IgD-negative memory B cell (primary cell): ENCODE measurements around the gene NEDD4L. TPM values are rescaled to one million over a fixed set of nuclear protein-coding genes. Genes with fewer than 3 reads are reported as not detected.
"Not testable (repeated sequence)": the region's sequence is repeated elsewhere in the genome, so short reads cannot be mapped to it uniquely, and the experiment has no call there.

ENCODE experiments used
- H3K27ac Mint-ChIP-seq, 3 donors: one replicate each; pipeline ENCODE4 v1.8.0; 2020 to 2022; ENCODE audit warnings: mild to moderate bottlenecking in 3 of 3, mixed read lengths in 3 of 3, moderate library complexity in 1 of 3
- H3K27me3 Mint-ChIP-seq: one replicate; pipeline ENCODE4 v1.8.0; 2021; ENCODE audit warnings: mixed read lengths
- H3K36me3 Mint-ChIP-seq: one replicate; pipeline ENCODE4 v1.8.0; 2020; ENCODE audit warnings: mild to moderate bottlenecking, mixed read lengths
- H3K4me1 Mint-ChIP-seq, 3 donors: one replicate each; pipeline ENCODE4 v1.8.0; 2020 to 2022; ENCODE audit warnings: mixed read lengths in 3 of 3, mild to moderate bottlenecking in 1 of 3
- H3K4me3 Mint-ChIP-seq, 4 donors: one replicate each; pipeline ENCODE4 v1.8.0; 2020 to 2022; ENCODE audit warnings: mild to moderate bottlenecking in 4 of 4, mixed read lengths in 4 of 4, moderate library complexity in 3 of 4
- H3K9me3 Mint-ChIP-seq, 3 donors: one replicate each; pipeline ENCODE4 v1.8.0; 2020 to 2021; ENCODE audit warnings: mixed read lengths in 3 of 3, mild to moderate bottlenecking in 1 of 3
- polyA plus RNA-seq: library from polyadenylated mRNA; unstranded; fragments of 300-500 nt; fragmentation: Illumina TruSeq; gene quantifications from one replicate; pipeline ENCODE4 v1.2.3, GENCODE V29; 2021

The NEDD4L gene
- polyA plus RNA-seq, 1 donor from 2014 or later: 9.6 TPM

DNA sequence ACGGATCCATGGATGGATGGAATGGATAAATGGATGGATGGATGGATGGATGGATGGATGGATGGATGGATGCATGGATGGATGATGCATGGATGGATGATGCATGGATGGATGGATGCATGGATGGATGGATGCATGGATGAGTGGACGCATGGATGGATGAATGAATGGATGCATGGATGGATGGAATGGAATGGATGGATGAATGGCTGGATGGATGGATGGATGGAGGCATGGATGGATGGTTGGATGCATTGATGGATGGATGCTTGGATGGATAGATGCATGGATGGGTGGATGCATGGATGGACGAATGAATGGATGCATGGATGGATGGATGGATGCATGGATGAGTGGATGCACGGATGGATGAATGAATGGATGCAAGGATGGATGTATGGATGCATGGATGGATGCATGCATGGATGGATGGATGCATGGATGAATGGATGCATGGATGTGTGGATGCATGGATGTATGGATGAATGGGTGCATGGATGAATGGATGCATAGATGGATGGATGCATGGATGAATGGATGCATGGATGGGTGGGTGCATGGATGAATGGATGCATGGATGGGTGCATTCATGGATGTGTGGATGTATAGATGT is 375.7 kb downstream of the NEDD4L start:
- Mint-ChIP-seq H3K4me1 (no peaks in the 10 kb centered on the region), H3K27ac (no peak overlapping the region), H3K4me3 (peak overlapping the region in 1 of 4 donors; percentile 6), H3K27me3 (peaks cover 11% of the 10 kb centered on the region), H3K9me3 (peaks cover 0 to 2% (median 0%) of the 10 kb centered on the region in 3 donors), H3K36me3 (peaks cover 4% of the 10 kb centered on the region)

GRCh38 chr18:58426611-58427010 is 382.6 kb downstream of the NEDD4L start:
- H3K4me3 Mint-ChIP-seq: no peak overlapping the region
- no peaks in the 10 kb centered on the region for H3K4me1 Mint-ChIP-seq
- H3K36me3 Mint-ChIP-seq: no peaks in the 10 kb centered on the region
- H3K27ac Mint-ChIP-seq: peak overlapping the region in 1 of 3 donors; percentile 8
- H3K27me3 Mint-ChIP-seq: peaks cover 8% of the 10 kb centered on the region
- no peaks in the 10 kb centered on the region for H3K9me3 Mint-ChIP-seq

- no peak overlapping the region for H3K27ac Mint-ChIP-seq
- no peaks in the 10 kb centered on the region for H3K4me1 Mint-ChIP-seq
- no peaks in the 10 kb centered on the region for H3K9me3 Mint-ChIP-seq
- H3K27me3 Mint-ChIP-seq: peaks cover 5% of the 10 kb centered on the region
- H3K4me3 Mint-ChIP-seq: no peak overlapping the region
- no peaks in the 10 kb centered on the region for H3K36me3 Mint-ChIP-seq
Measured at GRCh38 chr18:58427321-58427720, 383.3 kb downstream of the NEDD4L start.

GRCh38 chr18:58429442-58429841 is 385.4 kb downstream of the NEDD4L start:
- Mint-ChIP-seq H3K4me1 (no peaks in the 10 kb centered on the region), H3K4me3 (no peak overlapping the region), H3K36me3 (no peaks in the 10 kb centered on the region)

DNA sequence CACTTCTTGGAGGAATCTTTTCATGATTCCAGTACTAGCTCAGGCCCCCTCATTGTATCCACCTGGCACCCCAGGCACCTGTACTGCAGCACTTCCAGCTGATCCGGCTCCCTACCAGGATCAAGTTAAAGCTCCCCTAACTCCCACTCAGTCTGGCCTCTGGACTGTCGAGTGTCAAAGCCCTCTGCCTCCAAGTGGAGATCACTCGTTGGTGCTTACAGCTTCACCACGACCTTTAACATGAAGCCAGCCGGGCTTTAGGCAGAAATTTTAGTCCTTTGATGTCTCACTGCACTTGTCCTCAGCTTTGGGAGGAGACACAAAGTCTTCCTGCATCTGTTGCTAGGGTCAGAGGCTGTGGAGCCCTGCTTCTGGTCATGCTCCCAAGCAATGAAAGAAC is 387.2 kb downstream of the NEDD4L start:
- no peaks in the 10 kb centered on the region for H3K27me3 Mint-ChIP-seq
- H3K36me3 Mint-ChIP-seq: no peaks in the 10 kb centered on the region
- peak overlapping the region in 1 of 4 donors; percentile 25 for H3K4me3 Mint-ChIP-seq
- no peaks in the 10 kb centered on the region for H3K4me1 Mint-ChIP-seq
- no peaks in the 10 kb centered on the region for H3K9me3 Mint-ChIP-seq
- H3K27ac Mint-ChIP-seq: no peak overlapping the region

More at GRCh38 chr18:58429442-58429841, 385.4 kb downstream of the NEDD4L start:
- no peaks in the 10 kb centered on the region for H3K27me3 Mint-ChIP-seq
- H3K9me3 Mint-ChIP-seq: no peaks in the 10 kb centered on the region
- no peak overlapping the region for H3K27ac Mint-ChIP-seq

DNA sequence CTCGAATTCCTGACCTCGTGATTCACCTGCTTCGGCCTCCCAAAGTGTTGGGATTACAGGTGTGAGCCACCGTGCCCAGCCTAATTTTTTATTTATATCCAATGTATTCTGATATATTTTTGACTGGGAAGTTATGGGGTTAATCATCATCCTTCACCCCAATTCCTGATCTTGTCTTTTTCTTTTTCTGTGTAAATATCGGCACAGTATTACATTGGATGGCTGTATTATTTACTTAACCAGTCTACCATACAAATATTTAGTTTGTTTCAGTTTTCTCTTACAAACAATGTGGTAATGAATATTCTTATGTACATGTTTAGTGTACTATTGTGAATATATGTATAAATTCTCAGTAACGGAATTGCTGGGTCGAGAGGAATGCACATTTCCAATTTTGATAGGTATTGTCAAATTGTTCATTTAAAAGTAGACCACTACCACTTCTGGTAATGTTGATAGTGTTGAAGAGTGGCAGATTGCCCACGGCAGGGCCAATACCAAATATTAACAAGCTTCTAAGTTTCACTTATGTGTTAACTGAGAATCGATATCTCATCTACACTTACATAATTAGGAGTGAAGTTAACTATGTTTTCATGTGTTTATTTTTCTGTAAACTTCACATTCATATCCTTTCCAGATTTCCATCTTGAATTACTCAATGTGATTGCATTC is 388.2 kb downstream of the NEDD4L start:
- H3K36me3 Mint-ChIP-seq: no peaks in the 10 kb centered on the region
- no peak overlapping the region for H3K4me3 Mint-ChIP-seq
- H3K4me1 Mint-ChIP-seq: no peaks in the 10 kb centered on the region
- no peaks in the 10 kb centered on the region for H3K27me3 Mint-ChIP-seq
- no peak overlapping the region for H3K27ac Mint-ChIP-seq
- H3K9me3 Mint-ChIP-seq: no peaks in the 10 kb centered on the region

GRCh38 chr18:58435221-58436005 is 391.4 kb downstream of the NEDD4L start:
- not testable (repeated sequence) for H3K9me3 Mint-ChIP-seq, H3K4me3 Mint-ChIP-seq, H3K36me3 Mint-ChIP-seq, H3K27me3 Mint-ChIP-seq
- Mint-ChIP-seq H3K4me1 (peaks cover 6 to 11% (median 9%) of the 10 kb centered on the region in 3 donors), H3K27ac (peak overlapping the region in 1 of 3 donors; percentile 27)

DNA sequence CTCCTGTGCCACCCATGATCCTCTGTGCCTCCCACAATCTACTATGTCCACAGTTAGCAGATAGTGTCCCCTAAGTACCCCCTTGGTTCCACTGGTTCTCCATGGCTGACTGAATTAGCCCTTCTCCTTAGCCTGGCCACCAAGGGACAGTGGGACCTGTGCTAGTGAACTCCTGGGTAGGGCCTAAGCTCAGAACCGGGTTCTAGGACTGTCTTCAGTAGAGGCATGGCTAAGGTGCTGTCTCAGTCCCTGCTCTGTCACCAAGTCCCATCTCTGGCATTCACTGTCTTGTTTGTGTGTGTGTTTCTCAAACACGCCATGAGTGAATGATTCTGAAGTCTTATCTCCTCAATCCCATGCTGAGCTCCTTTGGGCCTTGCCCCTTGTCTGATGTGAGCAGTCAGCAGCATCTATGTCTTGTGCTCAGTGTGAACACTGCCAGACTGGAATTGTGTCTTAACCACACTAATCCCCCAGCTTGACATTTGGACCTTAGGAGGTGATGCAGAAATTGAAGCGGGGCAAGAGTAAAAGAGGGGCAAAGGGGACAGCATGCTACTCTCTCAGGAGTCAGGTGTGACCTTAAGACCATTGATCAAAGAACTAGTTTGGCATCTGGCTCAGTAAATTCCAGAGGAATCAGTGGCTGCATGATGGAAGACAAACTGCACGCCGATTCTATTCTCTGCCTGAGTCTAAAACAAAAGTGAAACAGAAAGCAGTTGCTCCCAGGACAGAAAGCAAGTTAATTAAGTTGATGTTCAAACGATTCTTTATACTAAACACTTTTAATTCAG is 394.3 kb downstream of the NEDD4L start:
- no peaks in the 10 kb centered on the region for H3K27me3 Mint-ChIP-seq
- peaks cover 1% of the 10 kb centered on the region for H3K36me3 Mint-ChIP-seq
- peak overlapping the region; percentile 3 to 88 (median 80) for H3K4me3 Mint-ChIP-seq
- H3K9me3 Mint-ChIP-seq: no peaks in the 10 kb centered on the region
- H3K27ac Mint-ChIP-seq: peak overlapping the region in 1 of 3 donors; percentile 63
- peaks cover 6 to 11% (median 9%) of the 10 kb centered on the region in 3 donors for H3K4me1 Mint-ChIP-seq

DNA sequence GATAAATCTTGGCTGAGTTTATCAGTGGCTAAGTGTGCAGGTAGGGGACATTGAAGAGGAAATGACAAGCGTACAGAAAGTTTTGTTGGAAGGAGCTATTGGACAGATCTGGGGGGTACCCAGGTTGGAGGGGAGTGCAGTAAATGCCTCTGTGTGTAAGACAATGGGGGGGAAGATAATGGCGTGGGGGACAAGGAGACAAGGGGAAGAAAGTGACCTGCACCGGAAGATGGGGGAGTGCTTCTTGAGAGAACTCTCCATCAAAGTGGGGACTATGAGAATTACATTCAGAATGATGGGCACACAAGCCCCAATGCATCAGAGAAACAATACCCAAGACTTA is 394.9 kb downstream of the NEDD4L start:
- H3K4me3 Mint-ChIP-seq: peak overlapping the region; percentile 3 to 88 (median 80)
- H3K9me3 Mint-ChIP-seq: no peaks in the 10 kb centered on the region
- no peaks in the 10 kb centered on the region for H3K27me3 Mint-ChIP-seq
- peaks cover 1% of the 10 kb centered on the region for H3K36me3 Mint-ChIP-seq
- H3K27ac Mint-ChIP-seq: peak overlapping the region in 1 of 3 donors; percentile 63
- peaks cover 6 to 11% (median 9%) of the 10 kb centered on the region in 3 donors for H3K4me1 Mint-ChIP-seq

GRCh38 chr18:58443671-58444070 is 399.6 kb downstream of the NEDD4L start:
- Mint-ChIP-seq H3K27me3 (no peaks in the 10 kb centered on the region), H3K4me3 (no peak overlapping the region), H3K27ac (no peak overlapping the region), H3K9me3 (no peaks in the 10 kb centered on the region), H3K4me1 (peaks cover 5 to 7% (median 6%) of the 10 kb centered on the region in 3 donors), H3K36me3 (peaks cover 1% of the 10 kb centered on the region)

DNA sequence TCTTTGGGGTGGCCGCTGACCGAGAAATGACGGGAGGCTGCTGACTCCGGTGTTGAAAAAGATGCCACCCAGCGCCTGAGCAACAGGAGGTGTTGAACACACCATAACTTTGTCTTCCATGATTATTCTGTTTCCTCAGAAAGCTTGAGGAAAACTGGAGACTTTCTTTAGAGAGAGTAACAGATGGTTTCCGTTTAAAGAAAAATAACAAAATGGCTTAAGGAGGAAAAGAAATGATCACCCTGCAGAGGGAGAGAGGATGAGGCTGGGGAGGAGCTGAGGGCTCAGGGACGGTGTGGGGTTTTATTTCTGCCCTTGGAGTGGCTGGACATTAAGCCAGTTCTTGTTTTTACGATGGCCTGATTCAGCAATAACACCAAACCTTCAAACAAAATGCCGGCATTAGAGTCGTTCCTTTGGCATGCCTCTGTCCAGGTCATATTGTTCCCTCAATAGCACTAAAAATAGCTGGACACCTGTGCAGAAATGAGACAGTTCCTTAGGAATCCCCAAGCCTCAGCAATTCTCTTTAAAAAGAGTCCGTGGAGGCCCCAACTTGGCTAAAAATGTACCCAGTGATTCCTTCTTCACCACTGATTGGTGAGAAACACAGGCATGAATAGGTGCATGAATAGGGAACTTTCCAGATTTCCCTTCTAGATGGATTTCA is 402.5 kb downstream of the NEDD4L start:
- Mint-ChIP-seq H3K27ac (no peak overlapping the region), H3K4me1 (no peaks in the 10 kb centered on the region), H3K4me3 (no peak overlapping the region), H3K27me3 (no peaks in the 10 kb centered on the region), H3K36me3 (no peaks in the 10 kb centered on the region), H3K9me3 (no peaks in the 10 kb centered on the region)

DNA sequence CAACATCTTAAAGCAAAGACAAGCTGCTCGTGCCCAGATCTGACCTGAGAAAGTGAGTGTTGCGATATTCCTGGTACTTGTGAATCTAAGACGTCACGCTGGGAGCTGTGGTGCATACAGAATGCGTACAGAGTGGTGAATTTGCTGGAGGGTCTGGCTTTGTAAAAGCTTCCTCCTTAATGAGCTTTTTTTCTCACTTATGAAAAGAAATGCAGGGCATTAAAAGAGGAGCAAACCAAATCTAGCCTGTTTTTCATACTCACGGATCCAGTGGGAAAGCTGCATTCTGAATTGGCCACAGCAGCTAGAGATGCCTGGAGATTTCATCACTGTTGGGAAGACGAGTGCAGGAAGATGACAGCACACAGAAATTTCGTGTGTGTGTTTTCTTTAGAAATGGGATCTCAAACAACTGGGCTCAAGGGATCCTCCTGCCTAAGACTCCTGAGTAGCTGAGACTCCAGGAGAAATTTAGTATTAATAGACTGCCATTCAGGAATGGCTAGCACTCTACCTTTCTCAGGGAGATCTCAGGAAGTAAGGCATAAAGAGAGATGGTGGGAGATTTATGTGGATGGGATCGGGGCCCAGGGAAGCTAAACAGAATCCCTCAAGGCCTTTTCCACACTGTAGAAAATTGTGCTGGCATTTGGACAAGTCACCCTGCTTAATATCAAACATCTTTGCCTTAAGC is 403.5 kb downstream of the NEDD4L start:
- no peak overlapping the region for H3K4me3 Mint-ChIP-seq
- H3K36me3 Mint-ChIP-seq: peaks cover 3% of the 10 kb centered on the region
- H3K27ac Mint-ChIP-seq: no peak overlapping the region
- H3K27me3 Mint-ChIP-seq: no peaks in the 10 kb centered on the region
- no peaks in the 10 kb centered on the region for H3K9me3 Mint-ChIP-seq
- H3K4me1 Mint-ChIP-seq: no peaks in the 10 kb centered on the region

DNA sequence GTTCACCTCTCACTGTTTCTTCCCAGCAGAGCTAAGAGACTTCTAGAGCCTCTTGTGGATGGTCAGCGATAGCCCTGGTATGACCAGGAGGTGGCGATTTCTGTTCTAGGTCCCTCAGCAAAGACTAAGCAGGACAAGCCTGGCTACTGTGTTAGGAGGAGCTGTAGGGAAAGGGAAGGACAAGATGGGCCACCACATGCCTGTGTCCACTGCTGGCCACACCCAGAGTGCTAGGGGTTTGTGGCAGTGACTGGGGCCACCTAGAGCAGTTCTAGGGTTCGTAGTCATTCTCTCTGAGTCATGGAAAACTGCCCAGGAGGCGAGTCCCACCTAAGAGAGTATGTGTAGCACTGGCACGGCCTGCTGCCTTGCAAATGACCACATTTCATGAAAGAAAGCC is 405.4 kb downstream of the NEDD4L start:
- H3K4me1 Mint-ChIP-seq: no peaks in the 10 kb centered on the region
- H3K27me3 Mint-ChIP-seq: no peaks in the 10 kb centered on the region
- H3K9me3 Mint-ChIP-seq: no peaks in the 10 kb centered on the region
- H3K36me3 Mint-ChIP-seq: peaks cover 3% of the 10 kb centered on the region
- no peak overlapping the region for H3K27ac Mint-ChIP-seq
- no peak overlapping the region for H3K4me3 Mint-ChIP-seq
